Adipocyte (in vitro differentiated cells): ENCODE results near the gene POU5F1.

Experiments used
- DNase-seq: peaks from one replicate; pipeline ENCODE4 v3.0.0-alpha.2; 2015; ENCODE audit warnings: low read depth
- H3K27me3 ChIP-seq: replicated peaks from 2 replicates; pipeline ENCODE4 v1.7.0; 2013; ENCODE audit warnings: mild to moderate bottlenecking, low read length, moderate library complexity; ENCODE audit not compliant: control insufficient read depth, insufficient read depth
- H3K36me3 ChIP-seq: 2 replicates; pipeline ENCODE4 v1.7.0; 2013; ENCODE audit warnings: low read length, mild to moderate bottlenecking, moderate library complexity; ENCODE audit not compliant: control insufficient read depth, insufficient read depth, severe bottlenecking
- H3K4me1 ChIP-seq: 2 replicates; pipeline ENCODE4 v1.7.0; 2013; ENCODE audit warnings: mild to moderate bottlenecking, low read length, moderate library complexity; ENCODE audit not compliant: control insufficient read depth, insufficient read depth
- H3K4me3 ChIP-seq: 2 replicates; pipeline ENCODE4 v1.7.0; 2013; ENCODE audit warnings: mild to moderate bottlenecking, low read length, moderate library complexity
- H3K9ac ChIP-seq: 2 replicates; pipeline ENCODE4 v1.7.0; 2013; ENCODE audit warnings: mild to moderate bottlenecking, low read length, moderate library complexity
- H3K9me3 ChIP-seq: 2 replicates; pipeline ENCODE4 v1.7.0; 2013; ENCODE audit warnings: mild to moderate bottlenecking, low read length, moderate library complexity; ENCODE audit not compliant: control insufficient read depth

POU5F1 gene

GRCh38 chr6:31149827-31150447 is 20.5 kb downstream of the POU5F1 start:
- no peak for DNase-seq
- Histone ChIP-seq H3K4me3 (no peak overlapping the region), H3K9me3 (no peaks in the 10 kb centered on the region), H3K36me3 (peaks cover 6% of the 10 kb centered on the region), H3K9ac (no peak overlapping the region), H3K27me3 (no peaks in the 10 kb centered on the region), H3K4me1 (no peaks in the 10 kb centered on the region)

- Histone ChIP-seq H3K9ac (no peak overlapping the region), H3K36me3 (peaks cover 4% of the 10 kb centered on the region), H3K4me3 (no peak overlapping the region), H3K4me1 (peaks cover 15% of the 10 kb centered on the region), H3K9me3 (no peaks in the 10 kb centered on the region), H3K27me3 (no peaks in the 10 kb centered on the region)
- no peak for DNase-seq
Measured at GRCh38 chr6:31145386-31145785, 25.1 kb downstream of the POU5F1 start.

GRCh38 chr6:31144970-31145340 is 25.5 kb downstream of the POU5F1 start:
- no peaks in the 10 kb centered on the region for H3K9me3 ChIP-seq
- H3K36me3 ChIP-seq = no peaks in the 10 kb centered on the region
- H3K4me3 ChIP-seq = no peak overlapping the region
- peaks cover 15% of the 10 kb centered on the region for H3K4me1 ChIP-seq
- no peaks in the 10 kb centered on the region for H3K27me3 ChIP-seq
- DNase-seq = no peak
- H3K9ac ChIP-seq = no peak overlapping the region

GRCh38 chr6:31144296-31144969 is 26.0 kb downstream of the POU5F1 start:
- peaks cover 15% of the 10 kb centered on the region for H3K4me1 ChIP-seq
- no peak overlapping the region for H3K4me3 ChIP-seq
- DNase-seq = no peak
- no peak overlapping the region for H3K9ac ChIP-seq
- H3K9me3 ChIP-seq = no peaks in the 10 kb centered on the region
- H3K27me3 ChIP-seq = no peaks in the 10 kb centered on the region
- no peaks in the 10 kb centered on the region for H3K36me3 ChIP-seq

- Histone ChIP-seq H3K4me1 (peaks cover 15% of the 10 kb centered on the region), H3K36me3 (no peaks in the 10 kb centered on the region), H3K9me3 (no peaks in the 10 kb centered on the region), H3K9ac (peak overlapping the region; percentile 28), H3K27me3 (peaks cover 3% of the 10 kb centered on the region), H3K4me3 (peak overlapping the region; percentile 12)
- peak; percentile 80 for DNase-seq
Measured at GRCh38 chr6:31143148-31143547, 27.3 kb downstream of the POU5F1 start.

GRCh38 chr6:31142361-31142761 is 28.1 kb downstream of the POU5F1 start:
- peaks cover 3% of the 10 kb centered on the region for H3K27me3 ChIP-seq
- DNase-seq = no peak
- H3K9me3 ChIP-seq = no peaks in the 10 kb centered on the region
- H3K4me3 ChIP-seq = no peak overlapping the region
- no peak overlapping the region for H3K9ac ChIP-seq
- no peaks in the 10 kb centered on the region for H3K36me3 ChIP-seq
- peaks cover 15% of the 10 kb centered on the region for H3K4me1 ChIP-seq

- no peak overlapping the region for H3K9ac ChIP-seq
- peaks cover 3% of the 10 kb centered on the region for H3K27me3 ChIP-seq
- no peaks in the 10 kb centered on the region for H3K9me3 ChIP-seq
- no peak for DNase-seq
- no peaks in the 10 kb centered on the region for H3K36me3 ChIP-seq
- peaks cover 15% of the 10 kb centered on the region for H3K4me1 ChIP-seq
- H3K4me3 ChIP-seq = no peak overlapping the region
Measured at GRCh38 chr6:31140643-31141042, 29.8 kb downstream of the POU5F1 start.

- Histone ChIP-seq H3K9me3 (no peaks in the 10 kb centered on the region), H3K36me3 (no peaks in the 10 kb centered on the region), H3K4me1 (peaks cover 15% of the 10 kb centered on the region), H3K4me3 (no peak overlapping the region), H3K9ac (no peak overlapping the region), H3K27me3 (peaks cover 3% of the 10 kb centered on the region)
- no peak for DNase-seq
Measured at GRCh38 chr6:31139599-31139998, 30.9 kb downstream of the POU5F1 start.

GRCh38 chr6:31138982-31139381 is 31.5 kb downstream of the POU5F1 start, which contains the start of gene PSORS1C2:
PSORS1C2 (minus strand) TSS chr6:31139066; CDS start chr6:31139026, 40 bp downstream.
- H3K4me1 ChIP-seq = peaks cover 12% of the 10 kb centered on the region
- no peaks in the 10 kb centered on the region for H3K36me3 ChIP-seq
- H3K9me3 ChIP-seq = no peaks in the 10 kb centered on the region
- peaks cover 3% of the 10 kb centered on the region for H3K27me3 ChIP-seq
- no peak for DNase-seq
- H3K9ac ChIP-seq = peak within 1 kb of the TSS; percentile 72
- no peak within 1 kb of the TSS for H3K4me3 ChIP-seq

- Histone ChIP-seq H3K4me3 (no peak overlapping the region), H3K36me3 (no peaks in the 10 kb centered on the region), H3K9ac (no peak overlapping the region), H3K27me3 (peaks cover 3% of the 10 kb centered on the region), H3K4me1 (no peaks in the 10 kb centered on the region), H3K9me3 (no peaks in the 10 kb centered on the region)
- no peak for DNase-seq
Measured at GRCh38 chr6:31135710-31136109, 34.8 kb downstream of the POU5F1 start.

- no peak overlapping the region for H3K4me3 ChIP-seq
- no peaks in the 10 kb centered on the region for H3K9me3 ChIP-seq
- H3K27me3 ChIP-seq = peaks cover 7% of the 10 kb centered on the region
- H3K36me3 ChIP-seq = no peaks in the 10 kb centered on the region
- no peak overlapping the region for H3K9ac ChIP-seq
- DNase-seq = no peak
- no peaks in the 10 kb centered on the region for H3K4me1 ChIP-seq
Measured at GRCh38 chr6:31132806-31133205, 37.7 kb downstream of the POU5F1 start.
